Measurements from ENCODE around the gene ASIC3.
"Not testable (repeated sequence)": the region's sequence is repeated elsewhere in the genome, so short reads cannot be mapped to it uniquely, and the experiment has no call there.

Gene ASIC3

DNA sequence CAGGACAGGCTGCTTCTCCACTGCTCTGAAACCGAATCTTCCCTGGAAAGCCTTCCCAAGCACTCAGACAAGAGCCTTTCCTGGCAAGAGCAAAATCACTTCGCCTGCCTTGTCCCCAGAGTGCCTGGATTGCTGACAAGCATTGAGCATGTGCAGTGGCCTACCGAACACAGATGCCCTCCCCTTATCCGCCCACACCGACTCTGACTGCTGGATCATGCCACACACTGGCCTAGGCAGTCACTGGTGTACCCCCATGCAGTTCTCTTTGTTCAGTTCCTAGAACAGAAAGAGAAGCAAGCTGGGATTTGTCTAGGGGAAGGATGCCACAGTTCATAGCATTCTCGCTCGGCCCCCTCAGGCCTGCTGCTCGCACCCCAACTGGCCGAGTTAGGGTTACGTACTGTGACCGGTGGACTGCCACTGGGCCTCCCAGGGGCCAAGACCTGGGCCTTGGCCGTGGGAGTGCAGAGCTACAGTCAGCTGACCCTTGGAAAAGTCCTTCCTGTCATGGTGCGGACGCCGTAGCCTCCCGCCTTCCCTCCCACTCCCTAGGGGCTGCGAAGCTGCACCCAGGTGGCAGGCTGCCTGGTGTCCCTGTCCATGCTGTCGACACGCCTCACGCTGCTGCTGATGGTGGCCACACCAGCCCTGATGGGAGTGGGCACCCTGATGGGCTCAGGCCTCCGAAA is 13.2 kb upstream of the ASIC3 start:
- peaks cover 7% of the 10 kb centered on the region; the same call in 1 of the 2 replicates for H3K36me3 ChIP-seq
- no peak for DNase-seq
- peaks cover 23% of the 10 kb centered on the region for H3K4me1 ChIP-seq
- no peaks in the 10 kb centered on the region for H3K9me3 ChIP-seq
- H3K27me3 ChIP-seq = no peaks in the 10 kb centered on the region
- no peak overlapping the region for H3K4me3 ChIP-seq (ENCODE audit: low read depth, low read length)
- TF ChIP-seq, protein P1, sequence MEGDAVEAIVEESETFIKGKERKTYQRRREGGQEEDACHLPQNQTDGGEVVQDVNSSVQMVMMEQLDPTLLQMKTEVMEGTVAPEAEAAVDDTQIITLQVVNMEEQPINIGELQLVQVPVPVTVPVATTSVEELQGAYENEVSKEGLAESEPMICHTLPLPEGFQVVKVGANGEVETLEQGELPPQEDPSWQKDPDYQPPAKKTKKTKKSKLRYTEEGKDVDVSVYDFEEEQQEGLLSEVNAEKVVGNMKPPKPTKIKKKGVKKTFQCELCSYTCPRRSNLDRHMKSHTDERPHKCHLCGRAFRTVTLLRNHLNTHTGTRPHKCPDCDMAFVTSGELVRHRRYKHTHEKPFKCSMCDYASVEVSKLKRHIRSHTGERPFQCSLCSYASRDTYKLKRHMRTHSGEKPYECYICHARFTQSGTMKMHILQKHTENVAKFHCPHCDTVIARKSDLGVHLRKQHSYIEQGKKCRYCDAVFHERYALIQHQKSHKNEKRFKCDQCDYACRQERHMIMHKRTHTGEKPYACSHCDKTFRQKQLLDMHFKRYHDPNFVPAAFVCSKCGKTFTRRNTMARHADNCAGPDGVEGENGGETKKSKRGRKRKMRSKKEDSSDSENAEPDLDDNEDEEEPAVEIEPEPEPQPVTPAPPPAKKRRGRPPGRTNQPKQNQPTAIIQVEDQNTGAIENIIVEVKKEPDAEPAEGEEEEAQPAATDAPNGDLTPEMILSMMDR (IDR thresholded peaks at IDR 0.05; ENCODE audit: low read depth, low read length) = no peak

DNA sequence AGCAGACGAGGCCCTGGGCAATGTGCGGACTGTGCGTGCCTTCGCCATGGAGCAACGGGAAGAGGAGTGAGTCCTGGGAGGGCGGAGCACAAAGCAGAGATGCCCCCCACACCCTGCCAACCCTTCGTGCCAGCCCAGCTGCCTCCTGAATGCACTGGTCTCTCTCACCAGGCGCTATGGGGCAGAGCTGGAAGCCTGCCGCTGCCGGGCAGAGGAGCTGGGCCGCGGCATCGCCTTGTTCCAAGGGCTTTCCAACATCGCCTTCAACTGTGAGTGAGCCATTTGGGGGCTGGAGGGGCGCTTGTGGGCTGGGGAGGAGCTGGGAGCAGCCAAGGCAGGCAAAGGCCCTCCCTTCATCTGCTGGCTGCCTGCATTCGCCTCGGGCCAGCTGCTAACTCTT is 12.4 kb upstream of the ASIC3 start:
- no peak for DNase-seq
- TF ChIP-seq, protein P1 (IDR thresholded peaks at IDR 0.05; ENCODE audit: low read depth, low read length) = no peak
- peaks cover 7% of the 10 kb centered on the region; the same call in 1 of the 2 replicates for H3K36me3 ChIP-seq
- H3K4me1 ChIP-seq = peaks cover 28% of the 10 kb centered on the region
- no peaks in the 10 kb centered on the region for H3K9me3 ChIP-seq
- no peak overlapping the region for H3K4me3 ChIP-seq (ENCODE audit: low read depth, low read length)
- no peaks in the 10 kb centered on the region for H3K27me3 ChIP-seq

DNA sequence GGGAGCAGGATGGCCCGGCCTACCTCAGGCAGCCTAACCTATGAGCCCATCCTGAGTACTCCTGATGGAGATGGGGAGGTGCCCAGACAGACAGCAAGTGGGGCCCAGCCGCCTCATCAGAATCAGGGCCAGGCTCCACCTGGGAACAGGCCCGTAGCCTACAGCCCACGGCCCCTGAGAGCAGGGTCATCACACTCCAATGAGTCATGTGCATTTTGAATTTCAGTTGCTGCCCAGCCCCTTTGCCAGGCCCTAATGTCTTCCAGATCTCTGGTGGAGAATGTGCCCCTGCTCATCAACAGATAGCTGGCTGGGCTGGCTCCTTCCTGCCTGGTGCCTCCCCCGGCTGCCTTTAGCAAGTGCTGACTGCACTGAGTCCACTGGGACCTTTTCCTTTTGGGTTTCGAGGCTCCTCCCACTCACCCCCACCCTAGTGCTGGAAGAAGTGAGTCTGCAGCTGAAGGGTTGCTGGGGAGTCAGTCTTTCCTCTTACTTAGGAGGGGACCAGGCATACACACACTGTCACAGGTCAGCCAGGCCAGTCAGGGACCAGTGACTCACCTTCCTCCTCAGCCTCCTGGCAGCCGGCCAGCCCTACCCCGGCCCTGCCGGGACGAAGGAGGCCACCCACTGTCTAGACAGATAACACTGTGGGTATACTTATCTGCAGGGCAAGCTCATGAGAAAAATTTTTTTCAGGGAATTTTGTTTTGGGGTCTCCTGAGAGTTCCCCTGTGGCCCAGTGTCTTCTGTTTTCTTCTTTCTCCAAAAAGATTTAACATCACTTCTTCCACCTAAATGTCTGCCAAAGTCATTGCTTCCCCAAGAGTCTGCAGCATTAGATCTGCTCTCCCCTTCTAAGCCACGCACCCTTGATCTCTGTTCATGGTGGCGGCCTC is 9.1 kb upstream of the ASIC3 start:
- Histone ChIP-seq H3K9me3 (no peaks in the 10 kb centered on the region), H3K4me1 (peaks cover 28% of the 10 kb centered on the region), H3K36me3 (peaks cover 7% of the 10 kb centered on the region; the same call in 1 of the 2 replicates), H3K27me3 (no peaks in the 10 kb centered on the region), H3K4me3 (ENCODE audit: low read depth, low read length) (peak overlapping the region; percentile 16; the same call in 1 of the 2 replicates)
- peak; percentile 92 for DNase-seq
- TF ChIP-seq, protein P1 (IDR thresholded peaks at IDR 0.05; ENCODE audit: low read depth, low read length) = no peak

DNA sequence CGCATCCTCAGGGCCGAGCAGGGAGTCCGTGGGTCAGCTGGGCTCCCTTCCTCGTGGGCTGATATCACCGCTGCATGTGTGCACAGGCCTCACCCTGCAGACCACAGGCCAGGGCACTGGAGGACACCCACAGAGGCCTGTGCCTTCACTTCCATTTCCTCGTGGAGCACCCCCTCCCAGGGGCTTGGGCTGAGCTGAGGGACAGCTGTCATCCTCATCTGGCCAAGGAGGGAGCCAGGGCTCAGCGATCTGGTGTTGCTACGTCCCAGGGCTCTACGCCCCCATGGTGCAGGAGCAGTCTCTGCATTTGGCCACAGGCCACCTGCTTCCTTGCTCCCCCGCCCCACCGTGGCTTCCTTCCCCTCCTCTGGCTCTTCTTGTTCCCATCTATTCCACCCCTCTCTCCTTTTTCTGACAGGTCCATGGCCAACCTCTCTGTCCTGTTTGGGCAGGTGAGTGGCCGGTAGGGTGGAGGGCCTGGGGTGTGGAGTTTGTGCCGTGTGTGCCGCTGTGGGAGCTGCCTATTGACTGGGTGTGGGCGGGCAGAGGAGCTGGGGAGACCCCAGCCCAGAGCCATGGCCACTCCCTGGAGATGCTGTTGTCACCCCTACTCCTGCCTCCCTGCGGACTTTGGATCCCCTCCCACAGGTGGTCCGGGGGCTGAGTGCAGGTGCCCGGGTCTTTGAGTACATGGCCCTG is 8.3 kb upstream of the ASIC3 start:
- peak; percentile 66 for DNase-seq
- Histone ChIP-seq H3K27me3 (no peaks in the 10 kb centered on the region), H3K9me3 (no peaks in the 10 kb centered on the region), H3K4me1 (peaks cover 31% of the 10 kb centered on the region), H3K36me3 (peaks cover 2% of the 10 kb centered on the region; the same call in 1 of the 2 replicates), H3K4me3 (ENCODE audit: low read depth, low read length) (peak overlapping the region; percentile 16; the same call in 1 of the 2 replicates)
- TF ChIP-seq, protein P1 (IDR thresholded peaks at IDR 0.05; ENCODE audit: low read depth, low read length) = no peak

DNA sequence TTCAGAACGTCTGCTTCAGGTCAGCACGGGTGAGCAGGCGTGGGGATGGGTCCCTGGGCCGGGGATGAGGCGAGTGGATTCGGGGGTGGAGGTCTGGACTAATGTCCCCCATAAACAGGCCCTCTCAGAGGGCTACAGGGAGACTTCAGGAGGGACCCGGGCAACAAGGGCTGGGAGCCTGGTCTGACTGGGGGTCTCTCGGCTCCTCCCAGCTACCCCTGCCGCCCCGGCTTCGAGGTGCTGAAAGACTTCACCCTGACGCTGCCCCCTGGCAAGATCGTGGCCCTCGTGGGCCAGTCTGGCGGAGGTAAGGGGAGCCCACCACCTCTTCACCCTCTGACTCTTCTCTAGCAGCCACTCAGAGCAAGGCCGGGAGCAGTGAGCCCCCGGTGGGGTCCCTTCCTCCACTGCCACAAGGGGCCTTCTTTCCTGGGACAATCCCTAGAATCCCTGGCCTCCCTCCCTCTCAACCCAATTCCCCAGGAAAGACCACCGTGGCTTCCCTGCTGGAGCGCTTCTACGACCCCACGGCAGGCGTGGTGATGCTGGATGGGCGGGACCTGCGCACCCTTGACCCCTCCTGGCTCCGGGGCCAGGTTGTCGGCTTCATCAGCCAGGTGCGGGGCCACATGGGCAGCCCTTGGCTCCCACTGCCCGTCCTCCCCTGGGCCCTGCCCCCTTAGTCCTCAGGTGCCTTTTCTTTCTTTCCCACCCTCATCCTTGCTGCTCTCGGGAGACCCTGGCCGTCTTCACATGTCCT is 7.5 kb upstream of the ASIC3 start:
- no peak for DNase-seq
- H3K9me3 ChIP-seq = no peaks in the 10 kb centered on the region
- peaks cover 39% of the 10 kb centered on the region for H3K4me1 ChIP-seq
- H3K27me3 ChIP-seq = no peaks in the 10 kb centered on the region
- peaks cover under 1% of the 10 kb centered on the region; the same call in 1 of the 2 replicates for H3K36me3 ChIP-seq
- TF ChIP-seq, protein P1 (IDR thresholded peaks at IDR 0.05; ENCODE audit: low read depth, low read length) = no peak
- no peak overlapping the region for H3K4me3 ChIP-seq (ENCODE audit: low read depth, low read length)

DNA sequence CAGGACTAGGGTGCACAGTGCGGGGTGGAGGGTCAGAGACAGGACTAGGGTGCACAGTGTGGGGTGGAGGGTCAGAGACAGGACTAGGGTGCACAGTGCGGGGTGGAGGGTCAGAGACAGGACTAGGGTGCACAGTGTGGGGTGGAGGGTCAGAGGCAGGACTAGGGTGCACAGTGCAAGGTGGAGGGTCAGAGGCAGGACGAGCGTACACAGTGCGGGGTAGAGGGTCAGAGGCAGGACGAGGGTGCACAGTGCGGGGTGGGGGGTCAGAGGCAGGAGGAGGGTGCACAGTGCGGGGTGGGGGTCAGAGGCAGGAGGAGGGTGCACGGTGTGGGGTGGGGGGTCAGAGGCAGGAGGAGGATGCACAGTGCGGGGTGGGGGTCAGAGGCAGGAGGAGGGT is 4.9 kb upstream of the ASIC3 start:
- not testable (repeated sequence) for H3K36me3 ChIP-seq; H3K9me3 ChIP-seq; DNase-seq; H3K27me3 ChIP-seq; H3K4me3 ChIP-seq (ENCODE audit: low read depth, low read length)
- H3K4me1 ChIP-seq = peaks cover 54% of the 10 kb centered on the region

Measured in BE2C (cell line).